Measurements from ENCODE around the gene EIF4E1B.

DNA sequence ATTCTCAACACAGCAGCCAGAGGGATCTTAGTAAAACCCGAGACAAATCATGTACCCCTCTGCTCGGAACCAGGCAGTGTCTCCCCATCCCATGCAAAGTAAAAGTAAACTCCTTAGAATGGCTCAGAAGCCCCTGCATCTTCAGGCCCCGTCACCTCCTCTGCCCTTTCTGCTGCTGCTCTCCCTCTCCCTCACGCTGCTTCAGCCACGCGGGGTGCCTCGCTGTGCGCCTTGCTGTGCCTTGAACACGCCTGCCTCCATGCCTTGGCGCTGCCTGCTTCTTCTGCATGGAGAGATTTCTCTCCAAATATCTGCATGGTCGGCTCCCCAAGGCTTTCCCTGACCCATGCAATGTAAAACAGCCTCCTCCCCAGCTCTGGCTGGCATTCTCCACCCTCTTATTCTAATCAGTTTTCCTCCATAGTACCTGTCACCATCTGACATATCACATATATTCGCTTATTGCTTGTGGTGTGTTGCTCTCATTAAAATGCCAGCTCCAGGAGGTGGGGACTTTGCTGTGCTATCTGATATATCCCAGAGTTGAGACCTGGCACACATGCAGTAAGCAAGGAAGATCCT lies 28.5 kb upstream of the EIF4E1B start:
- TF ChIP-seq, protein P1, sequence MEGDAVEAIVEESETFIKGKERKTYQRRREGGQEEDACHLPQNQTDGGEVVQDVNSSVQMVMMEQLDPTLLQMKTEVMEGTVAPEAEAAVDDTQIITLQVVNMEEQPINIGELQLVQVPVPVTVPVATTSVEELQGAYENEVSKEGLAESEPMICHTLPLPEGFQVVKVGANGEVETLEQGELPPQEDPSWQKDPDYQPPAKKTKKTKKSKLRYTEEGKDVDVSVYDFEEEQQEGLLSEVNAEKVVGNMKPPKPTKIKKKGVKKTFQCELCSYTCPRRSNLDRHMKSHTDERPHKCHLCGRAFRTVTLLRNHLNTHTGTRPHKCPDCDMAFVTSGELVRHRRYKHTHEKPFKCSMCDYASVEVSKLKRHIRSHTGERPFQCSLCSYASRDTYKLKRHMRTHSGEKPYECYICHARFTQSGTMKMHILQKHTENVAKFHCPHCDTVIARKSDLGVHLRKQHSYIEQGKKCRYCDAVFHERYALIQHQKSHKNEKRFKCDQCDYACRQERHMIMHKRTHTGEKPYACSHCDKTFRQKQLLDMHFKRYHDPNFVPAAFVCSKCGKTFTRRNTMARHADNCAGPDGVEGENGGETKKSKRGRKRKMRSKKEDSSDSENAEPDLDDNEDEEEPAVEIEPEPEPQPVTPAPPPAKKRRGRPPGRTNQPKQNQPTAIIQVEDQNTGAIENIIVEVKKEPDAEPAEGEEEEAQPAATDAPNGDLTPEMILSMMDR (IDR thresholded peaks at IDR 0.05), result no peak
- TF ChIP-seq POLR2A (IDR thresholded peaks at IDR 0.05) (no peak), POLR2AphosphoS5 (IDR thresholded peaks at IDR 0.05) (no peak), EP300 (IDR thresholded peaks at IDR 0.05) (no peak)
